GM23338 (cell line): ENCODE measurements around the gene EPHB3. TPM values are rescaled to one million over a fixed set of nuclear protein-coding genes. Genes with fewer than 3 reads are reported as not detected.

ENCODE experiments used
- ATAC-seq: fragments of 200-7000 bp; cut with Tn5 transposase; 3 replicates; pipeline ENCODE4 v1.9.1; 2020
- DNase-seq: peaks from one replicate; pipeline ENCODE4 v3.0.0-alpha.2; 2015; ENCODE audit warnings: low spot score
- H2AFZ ChIP-seq: fragments of 200-600 bp; sonication (generic); 2 replicates; pipeline ENCODE4 v1.8.0; 2016; ENCODE audit warnings: antibody characterized with exemption, mild to moderate bottlenecking, moderate library complexity
- H3F3A ChIP-seq: fragments of 200-600 bp; sonication (generic); replicated peaks from 2 replicates; pipeline ENCODE4 v1.8.0; 2017; ENCODE audit warnings: antibody characterized with exemption, mixed run types, low read depth
- H3K27ac ChIP-seq: fragments of 200-600 bp; sonication (generic); 2 replicates; pipeline ENCODE4 v1.6.1; 2016; ENCODE audit warnings: low read depth
- H3K27me3 ChIP-seq: fragments of 200-600 bp; sonication (generic); 2 replicates; pipeline ENCODE4 v1.8.0; 2016; ENCODE audit warnings: mild to moderate bottlenecking, mixed run types, moderate library complexity; ENCODE audit not compliant: insufficient read depth
- H3K36me3 ChIP-seq: fragments of 200-600 bp; sonication (generic); 2 replicates; pipeline ENCODE4 v1.8.0; 2016; ENCODE audit warnings: mild to moderate bottlenecking; ENCODE audit not compliant: insufficient read depth
- H3K4me1 ChIP-seq: fragments of 200-600 bp; sonication (generic); 2 replicates; pipeline ENCODE4 v1.8.0; 2016; ENCODE audit warnings: mild to moderate bottlenecking, moderate library complexity; ENCODE audit not compliant: insufficient read depth
- H3K4me2 ChIP-seq: fragments of 200-600 bp; sonication (generic); 2 replicates; pipeline ENCODE4 v1.7.1; 2017; ENCODE audit warnings: mixed run types
- H3K4me3 ChIP-seq: fragments of 200-600 bp; sonication (generic); 2 replicates; pipeline ENCODE4 v1.6.1; 2016; ENCODE audit warnings: mixed run types
- H3K79me2 ChIP-seq: fragments of 200-600 bp; sonication (generic); replicated peaks from 2 replicates; pipeline ENCODE4 v1.8.0; 2017; ENCODE audit warnings: mild to moderate bottlenecking; ENCODE audit not compliant: insufficient read depth
- H3K9me2 ChIP-seq: fragments of 200-600 bp; sonication (generic); 2 replicates; pipeline ENCODE4 v1.8.0; 2017; ENCODE audit not compliant: insufficient read depth
- H4K20me1 ChIP-seq: fragments of 200-600 bp; sonication (generic); replicated peaks from 2 replicates; pipeline ENCODE4 v1.8.0; 2017; ENCODE audit warnings: mild to moderate bottlenecking; ENCODE audit not compliant: insufficient read depth
- H3K27ac Mint-ChIP-seq: 2 replicates; pipeline ENCODE4 v1.8.0; 2020; ENCODE audit warnings: inconsistent platforms, mild to moderate bottlenecking, moderate library complexity, mixed read lengths
- H3K27me3 Mint-ChIP-seq: 3 replicates; pipeline ENCODE4 v1.8.0; 2022; ENCODE audit warnings: low read depth, mild to moderate bottlenecking, moderate library complexity, mixed read lengths, inconsistent platforms; ENCODE audit not compliant: insufficient read depth, poor library complexity
- H3K36me3 Mint-ChIP-seq: 3 replicates; pipeline ENCODE4 v1.8.0; 2021; ENCODE audit warnings: low read depth, mild to moderate bottlenecking, inconsistent platforms, moderate library complexity, mixed read lengths
- H3K4me1 Mint-ChIP-seq: 3 replicates; pipeline ENCODE4 v1.8.0; 2020; ENCODE audit warnings: mild to moderate bottlenecking, inconsistent platforms, mixed read lengths
- H3K4me3 Mint-ChIP-seq: 3 replicates; pipeline ENCODE4 v1.8.0; 2021; ENCODE audit warnings: moderate library complexity, mild to moderate bottlenecking, inconsistent platforms, mixed read lengths
- H3K9me3 Mint-ChIP-seq: 3 replicates; pipeline ENCODE4 v1.8.0; 2020; ENCODE audit warnings: moderate library complexity, mild to moderate bottlenecking, inconsistent platforms, mixed read lengths
- CREB1 ChIP-seq: fragments of 250-450 bp; sonication (Bioruptor Pico); IDR thresholded peaks from 2 replicates; pipeline ENCODE4 v1.5.0; 2020; ENCODE audit warnings: low read depth, mild to moderate bottlenecking, moderate library complexity
- CTCF ChIP-seq, 2 experiments: fragments of 200-600 bp in 1 of 2; sonication (generic) in 1 of 2; conservative IDR thresholded peaks; 2 replicates each; pipeline versions ENCODE4 v1.5.1 to v1.6.1; 2016 to 2017; ENCODE audit warnings: antibody characterized with exemption in 2 of 2, low read depth in 2 of 2, mild to moderate bottlenecking in 2 of 2, moderate library complexity in 1 of 2
- ETS1 ChIP-seq: IDR thresholded peaks from 2 replicates; pipeline ENCODE4 v1.6.1; 2016; ENCODE audit warnings: antibody characterized with exemption
- EZH2 ChIP-seq: fragments of 200-600 bp; sonication (generic); IDR thresholded peaks from one replicate; pipeline ENCODE4 v1.8.0; 2017; ENCODE audit warnings: antibody characterized with exemption, mild to moderate bottlenecking, low read depth; ENCODE audit not compliant: unreplicated experiment
- EZH2phosphoT487 ChIP-seq: fragments of 200-600 bp; sonication (generic); IDR thresholded peaks from one replicate; pipeline ENCODE4 v1.8.1; 2018; ENCODE audit warnings: antibody characterized with exemption; ENCODE audit not compliant: unreplicated experiment
- NANOG ChIP-seq: IDR thresholded peaks from 2 replicates; pipeline ENCODE4 v1.6.1; 2016; ENCODE audit warnings: antibody characterized with exemption, borderline replicate concordance
- POLR2AphosphoS5 ChIP-seq: IDR thresholded peaks from 2 replicates; pipeline ENCODE4 v1.6.1; 2016; ENCODE audit warnings: antibody characterized with exemption, low read depth
- STAT1 ChIP-seq: IDR thresholded peaks from one replicate; pipeline ENCODE4 v1.6.1; 2016; ENCODE audit warnings: antibody characterized with exemption; ENCODE audit not compliant: unreplicated experiment
- ZNF114 ChIP-seq: fragments of 250-450 bp; sonication (Bioruptor Pico); IDR thresholded peaks from 2 replicates; pipeline ENCODE4 v1.5.0; 2020; ENCODE audit warnings: mild to moderate bottlenecking, moderate library complexity
- ZNF331 ChIP-seq: fragments of 250-450 bp; sonication (Bioruptor Pico); IDR thresholded peaks from 2 replicates; pipeline ENCODE4 v1.5.0; 2020; ENCODE audit warnings: low read depth, mild to moderate bottlenecking, moderate library complexity
- polyA plus RNA-seq: library from polyadenylated mRNA; unstranded; fragments of >200 nt; fragmentation: Nextera tagmentation; extraction: Ambion mirVana; gene quantifications from 2 replicates; pipeline ENCODE4 v1.2.1, GENCODE V29; 2016
- total RNA-seq: library from RNA; depleted of rRNA; stranded (reverse); fragments of >200 nt; shearing (Covaris generic); gene quantifications from 2 replicates; pipeline ENCODE4 v1.2.3, GENCODE V29; 2014
- TF ChIP-seq, protein P1 (sequence below): fragments of 250-450 bp; sonication (Bioruptor Pico); IDR thresholded peaks from 2 replicates; pipeline ENCODE4 v1.5.0; 2020; ENCODE audit warnings: mild to moderate bottlenecking, moderate library complexity
- TF ChIP-seq, protein P2 (sequence below): IDR thresholded peaks from one replicate; pipeline ENCODE4 v1.6.1; 2018; ENCODE audit warnings: antibody characterized with exemption; ENCODE audit not compliant: unreplicated experiment

The EPHB3 gene
- total and polyA plus RNA-seq, 2 experiments from 2014 or later: 0.57 to 2.0 TPM

- H3K4me1 ChIP-seq: peaks cover 3% of the 10 kb centered on the region; the same call in 1 of the 2 replicates
- DNase-seq (no peak), ATAC-seq (no peak)
- no peak for TF ChIP-seq CTCF (conservative IDR thresholded peaks at IDR 0.05; ENCODE audit: low read depth in 2 of 2)
- no peak for TF ChIP-seq CREB1 (CRISPR knock-in tag)
- no peak for TF ChIP-seq POLR2AphosphoS5
- TF ChIP-seq EZH2: no peak
- TF ChIP-seq, protein P1, sequence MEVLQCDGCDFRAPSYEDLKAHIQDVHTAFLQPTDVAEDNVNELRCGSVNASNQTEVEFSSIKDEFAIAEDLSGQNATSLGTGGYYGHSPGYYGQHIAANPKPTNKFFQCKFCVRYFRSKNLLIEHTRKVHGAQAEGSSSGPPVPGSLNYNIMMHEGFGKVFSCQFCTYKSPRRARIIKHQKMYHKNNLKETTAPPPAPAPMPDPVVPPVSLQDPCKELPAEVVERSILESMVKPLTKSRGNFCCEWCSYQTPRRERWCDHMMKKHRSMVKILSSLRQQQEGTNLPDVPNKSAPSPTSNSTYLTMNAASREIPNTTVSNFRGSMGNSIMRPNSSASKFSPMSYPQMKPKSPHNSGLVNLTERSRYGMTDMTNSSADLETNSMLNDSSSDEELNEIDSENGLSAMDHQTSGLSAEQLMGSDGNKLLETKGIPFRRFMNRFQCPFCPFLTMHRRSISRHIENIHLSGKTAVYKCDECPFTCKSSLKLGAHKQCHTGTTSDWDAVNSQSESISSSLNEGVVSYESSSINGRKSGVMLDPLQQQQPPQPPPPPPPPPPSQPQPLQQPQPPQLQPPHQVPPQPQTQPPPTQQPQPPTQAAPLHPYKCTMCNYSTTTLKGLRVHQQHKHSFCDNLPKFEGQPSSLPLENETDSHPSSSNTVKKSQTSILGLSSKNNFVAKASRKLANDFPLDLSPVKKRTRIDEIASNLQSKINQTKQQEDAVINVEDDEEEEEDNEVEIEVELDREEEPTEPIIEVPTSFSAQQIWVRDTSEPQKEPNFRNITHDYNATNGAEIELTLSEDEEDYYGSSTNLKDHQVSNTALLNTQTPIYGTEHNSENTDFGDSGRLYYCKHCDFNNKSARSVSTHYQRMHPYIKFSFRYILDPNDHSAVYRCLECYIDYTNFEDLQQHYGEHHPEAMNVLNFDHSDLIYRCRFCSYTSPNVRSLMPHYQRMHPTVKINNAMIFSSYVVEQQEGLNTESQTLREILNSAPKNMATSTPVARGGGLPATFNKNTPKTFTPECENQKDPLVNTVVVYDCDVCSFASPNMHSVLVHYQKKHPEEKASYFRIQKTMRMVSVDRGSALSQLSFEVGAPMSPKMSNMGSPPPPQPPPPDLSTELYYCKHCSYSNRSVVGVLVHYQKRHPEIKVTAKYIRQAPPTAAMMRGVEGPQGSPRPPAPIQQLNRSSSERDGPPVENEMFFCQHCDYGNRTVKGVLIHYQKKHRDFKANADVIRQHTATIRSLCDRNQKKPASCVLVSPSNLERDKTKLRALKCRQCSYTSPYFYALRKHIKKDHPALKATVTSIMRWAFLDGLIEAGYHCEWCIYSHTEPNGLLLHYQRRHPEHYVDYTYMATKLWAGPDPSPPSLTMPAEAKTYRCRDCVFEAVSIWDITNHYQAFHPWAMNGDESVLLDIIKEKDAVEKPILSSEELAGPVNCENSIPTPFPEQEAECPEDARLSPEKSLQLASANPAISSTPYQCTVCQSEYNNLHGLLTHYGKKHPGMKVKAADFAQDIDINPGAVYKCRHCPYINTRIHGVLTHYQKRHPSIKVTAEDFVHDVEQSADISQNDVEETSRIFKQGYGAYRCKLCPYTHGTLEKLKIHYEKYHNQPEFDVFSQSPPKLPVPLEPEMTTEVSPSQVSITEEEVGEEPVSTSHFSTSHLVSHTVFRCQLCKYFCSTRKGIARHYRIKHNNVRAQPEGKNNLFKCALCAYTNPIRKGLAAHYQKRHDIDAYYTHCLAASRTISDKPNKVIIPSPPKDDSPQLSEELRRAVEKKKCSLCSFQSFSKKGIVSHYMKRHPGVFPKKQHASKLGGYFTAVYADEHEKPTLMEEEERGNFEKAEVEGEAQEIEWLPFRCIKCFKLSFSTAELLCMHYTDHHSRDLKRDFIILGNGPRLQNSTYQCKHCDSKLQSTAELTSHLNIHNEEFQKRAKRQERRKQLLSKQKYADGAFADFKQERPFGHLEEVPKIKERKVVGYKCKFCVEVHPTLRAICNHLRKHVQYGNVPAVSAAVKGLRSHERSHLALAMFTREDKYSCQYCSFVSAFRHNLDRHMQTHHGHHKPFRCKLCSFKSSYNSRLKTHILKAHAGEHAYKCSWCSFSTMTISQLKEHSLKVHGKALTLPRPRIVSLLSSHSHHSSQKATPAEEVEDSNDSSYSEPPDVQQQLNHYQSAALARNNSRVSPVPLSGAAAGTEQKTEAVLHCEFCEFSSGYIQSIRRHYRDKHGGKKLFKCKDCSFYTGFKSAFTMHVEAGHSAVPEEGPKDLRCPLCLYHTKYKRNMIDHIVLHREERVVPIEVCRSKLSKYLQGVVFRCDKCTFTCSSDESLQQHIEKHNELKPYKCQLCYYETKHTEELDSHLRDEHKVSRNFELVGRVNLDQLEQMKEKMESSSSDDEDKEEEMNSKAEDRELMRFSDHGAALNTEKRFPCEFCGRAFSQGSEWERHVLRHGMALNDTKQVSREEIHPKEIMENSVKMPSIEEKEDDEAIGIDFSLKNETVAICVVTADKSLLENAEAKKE (CRISPR knock-in tag): no peak
- TF ChIP-seq ZNF331 (CRISPR knock-in tag): no peak
- TF ChIP-seq, protein P2, sequence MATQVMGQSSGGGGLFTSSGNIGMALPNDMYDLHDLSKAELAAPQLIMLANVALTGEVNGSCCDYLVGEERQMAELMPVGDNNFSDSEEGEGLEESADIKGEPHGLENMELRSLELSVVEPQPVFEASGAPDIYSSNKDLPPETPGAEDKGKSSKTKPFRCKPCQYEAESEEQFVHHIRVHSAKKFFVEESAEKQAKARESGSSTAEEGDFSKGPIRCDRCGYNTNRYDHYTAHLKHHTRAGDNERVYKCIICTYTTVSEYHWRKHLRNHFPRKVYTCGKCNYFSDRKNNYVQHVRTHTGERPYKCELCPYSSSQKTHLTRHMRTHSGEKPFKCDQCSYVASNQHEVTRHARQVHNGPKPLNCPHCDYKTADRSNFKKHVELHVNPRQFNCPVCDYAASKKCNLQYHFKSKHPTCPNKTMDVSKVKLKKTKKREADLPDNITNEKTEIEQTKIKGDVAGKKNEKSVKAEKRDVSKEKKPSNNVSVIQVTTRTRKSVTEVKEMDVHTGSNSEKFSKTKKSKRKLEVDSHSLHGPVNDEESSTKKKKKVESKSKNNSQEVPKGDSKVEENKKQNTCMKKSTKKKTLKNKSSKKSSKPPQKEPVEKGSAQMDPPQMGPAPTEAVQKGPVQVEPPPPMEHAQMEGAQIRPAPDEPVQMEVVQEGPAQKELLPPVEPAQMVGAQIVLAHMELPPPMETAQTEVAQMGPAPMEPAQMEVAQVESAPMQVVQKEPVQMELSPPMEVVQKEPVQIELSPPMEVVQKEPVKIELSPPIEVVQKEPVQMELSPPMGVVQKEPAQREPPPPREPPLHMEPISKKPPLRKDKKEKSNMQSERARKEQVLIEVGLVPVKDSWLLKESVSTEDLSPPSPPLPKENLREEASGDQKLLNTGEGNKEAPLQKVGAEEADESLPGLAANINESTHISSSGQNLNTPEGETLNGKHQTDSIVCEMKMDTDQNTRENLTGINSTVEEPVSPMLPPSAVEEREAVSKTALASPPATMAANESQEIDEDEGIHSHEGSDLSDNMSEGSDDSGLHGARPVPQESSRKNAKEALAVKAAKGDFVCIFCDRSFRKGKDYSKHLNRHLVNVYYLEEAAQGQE: no peak
- TF ChIP-seq EZH2phosphoT487: no peak
- TF ChIP-seq ETS1: no peak
- no peak for TF ChIP-seq STAT1
- no peak for TF ChIP-seq NANOG
- TF ChIP-seq ZNF114 (CRISPR knock-in tag): no peak
- no peak overlapping the region for H3K27ac Mint-ChIP-seq
- H3K4me1 Mint-ChIP-seq: peaks cover 19% of the 10 kb centered on the region; the same call in 2 of the 3 replicates
- no peak overlapping the region for H3K4me3 ChIP-seq
- H3K4me3 Mint-ChIP-seq: no peak overlapping the region
- H3K27me3 Mint-ChIP-seq: peaks cover 5% of the 10 kb centered on the region
- H3F3A ChIP-seq: no peaks in the 10 kb centered on the region
- no peaks in the 10 kb centered on the region for H3K36me3 ChIP-seq
- no peaks in the 10 kb centered on the region for H3K27me3 ChIP-seq
- no peaks in the 10 kb centered on the region for H4K20me1 ChIP-seq
- no peaks in the 10 kb centered on the region for H3K36me3 Mint-ChIP-seq
- no peaks in the 10 kb centered on the region for H3K9me2 ChIP-seq
- H3K27ac ChIP-seq: no peak overlapping the region
- no peaks in the 10 kb centered on the region for H3K79me2 ChIP-seq
- H3K9me3 Mint-ChIP-seq: no peaks in the 10 kb centered on the region
- H2AFZ ChIP-seq: no peak overlapping the region
- H3K4me2 ChIP-seq: no peak overlapping the region
These were observed 17.1 kb upstream of the EPHB3 start for GRCh38 chr3:184544513-184544861.
